Activated CD4-positive, CD25-positive, alpha-beta regulatory T cell treated with anti-CD3 and anti-CD28 coated beads, Interleukin-2, amount 50 U/mL, for 16 hours (primary cell): ENCODE results near the gene ADCY2.
"Not testable (repeated sequence)": the region's sequence is repeated elsewhere in the genome, so short reads cannot be mapped to it uniquely, and the experiment has no call there.

Source experiments
- DNase-seq: peaks from one replicate; pipeline ENCODE4 v3.0.0-alpha.2; 2020; ENCODE audit warnings: low read depth, low spot score

The ADCY2 gene

GRCh38 chr5:7395432-7395946 is 449 bp upstream of the ADCY2 start:
- DNase-seq, result no peak

- DNase-seq, result no peak
Observed at GRCh38 chr5:7396713-7397454, 946 bp downstream of the ADCY2 start.

GRCh38 chr5:7397937-7398336 is 2.0 kb downstream of the ADCY2 start:
- DNase-seq, result no peak

GRCh38 chr5:7398596-7399280 is 2.8 kb downstream of the ADCY2 start:
- DNase-seq, result no peak

- DNase-seq, result no peak
Observed at GRCh38 chr5:7405277-7405676, 9.3 kb downstream of the ADCY2 start.

- no peak for DNase-seq
Observed at GRCh38 chr5:7410936-7411511, 15.1 kb downstream of the ADCY2 start.

- DNase-seq, result no peak
Observed at GRCh38 chr5:7412409-7412808, 16.5 kb downstream of the ADCY2 start.

GRCh38 chr5:7415123-7415522 is 19.2 kb downstream of the ADCY2 start:
- no peak for DNase-seq

GRCh38 chr5:7415587-7416535 is 19.9 kb downstream of the ADCY2 start:
- no peak for DNase-seq

- DNase-seq, result no peak
Observed at GRCh38 chr5:7418276-7418675, 22.3 kb downstream of the ADCY2 start.

- DNase-seq, result no peak
Observed at GRCh38 chr5:7419367-7419766, 23.4 kb downstream of the ADCY2 start.

- DNase-seq, result no peak
Observed at GRCh38 chr5:7419846-7420245, 23.9 kb downstream of the ADCY2 start.

GRCh38 chr5:7420510-7421280 is 24.8 kb downstream of the ADCY2 start:
- DNase-seq, result no peak

- no peak for DNase-seq
Observed at GRCh38 chr5:7422316-7423106, 26.6 kb downstream of the ADCY2 start.

- DNase-seq, result not testable (repeated sequence)
Observed at GRCh38 chr5:7423231-7423630, 27.3 kb downstream of the ADCY2 start.

- DNase-seq, result no peak
Observed at GRCh38 chr5:7425830-7426229, 29.9 kb downstream of the ADCY2 start.

- no peak for DNase-seq
Observed at GRCh38 chr5:7426284-7426683, 30.3 kb downstream of the ADCY2 start.

GRCh38 chr5:7434914-7435313 is 39.0 kb downstream of the ADCY2 start:
- DNase-seq, result no peak

- no peak for DNase-seq
Observed at GRCh38 chr5:7435503-7435902, 39.6 kb downstream of the ADCY2 start.

GRCh38 chr5:7436521-7436920 is 40.6 kb downstream of the ADCY2 start:
- no peak for DNase-seq
